Measurements from ENCODE around the gene CEP131.

DNA sequence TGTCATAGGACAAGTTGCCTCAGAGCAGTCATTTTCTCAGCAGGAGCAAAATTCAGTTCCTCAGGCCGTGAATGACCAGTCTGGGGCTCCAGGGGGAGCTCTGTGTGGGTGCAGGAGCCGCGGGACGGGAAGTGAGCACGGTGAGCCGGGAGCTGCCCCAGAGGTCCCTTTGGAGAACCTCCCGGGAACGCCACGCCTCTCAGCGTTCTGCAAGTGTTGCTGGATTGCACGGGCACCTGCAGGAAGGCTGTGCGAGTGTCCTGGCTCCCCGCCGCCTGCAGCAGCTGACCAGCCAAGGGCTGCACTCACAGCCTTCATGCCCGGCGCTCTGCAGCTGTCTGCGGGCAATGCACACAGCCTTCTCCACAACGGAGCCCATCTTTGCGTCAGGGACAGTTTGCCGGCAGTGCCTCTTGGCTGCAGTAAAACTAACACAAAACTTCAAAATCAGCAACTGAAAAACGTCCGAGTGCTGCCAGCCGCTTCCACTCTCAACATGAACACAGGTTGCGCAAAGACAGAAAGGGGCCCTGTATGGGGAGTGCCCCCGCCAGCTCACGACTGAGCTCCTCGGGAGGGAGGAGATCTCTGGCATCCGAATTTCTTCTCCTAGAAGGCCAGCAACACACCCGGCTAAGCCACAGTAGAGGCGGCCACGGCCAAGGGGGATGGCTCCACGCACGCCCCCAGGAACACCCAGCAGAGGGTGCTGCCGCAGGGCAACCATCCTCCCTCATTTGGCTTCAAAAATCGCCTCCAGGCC, 32.4 kb upstream of the CEP131 start:
- TF ChIP-seq, protein P1, sequence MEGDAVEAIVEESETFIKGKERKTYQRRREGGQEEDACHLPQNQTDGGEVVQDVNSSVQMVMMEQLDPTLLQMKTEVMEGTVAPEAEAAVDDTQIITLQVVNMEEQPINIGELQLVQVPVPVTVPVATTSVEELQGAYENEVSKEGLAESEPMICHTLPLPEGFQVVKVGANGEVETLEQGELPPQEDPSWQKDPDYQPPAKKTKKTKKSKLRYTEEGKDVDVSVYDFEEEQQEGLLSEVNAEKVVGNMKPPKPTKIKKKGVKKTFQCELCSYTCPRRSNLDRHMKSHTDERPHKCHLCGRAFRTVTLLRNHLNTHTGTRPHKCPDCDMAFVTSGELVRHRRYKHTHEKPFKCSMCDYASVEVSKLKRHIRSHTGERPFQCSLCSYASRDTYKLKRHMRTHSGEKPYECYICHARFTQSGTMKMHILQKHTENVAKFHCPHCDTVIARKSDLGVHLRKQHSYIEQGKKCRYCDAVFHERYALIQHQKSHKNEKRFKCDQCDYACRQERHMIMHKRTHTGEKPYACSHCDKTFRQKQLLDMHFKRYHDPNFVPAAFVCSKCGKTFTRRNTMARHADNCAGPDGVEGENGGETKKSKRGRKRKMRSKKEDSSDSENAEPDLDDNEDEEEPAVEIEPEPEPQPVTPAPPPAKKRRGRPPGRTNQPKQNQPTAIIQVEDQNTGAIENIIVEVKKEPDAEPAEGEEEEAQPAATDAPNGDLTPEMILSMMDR (IDR thresholded peaks at IDR 0.05): peak; percentile 7 to 40 (median 34)
- TF ChIP-seq POLR2AphosphoS5 (IDR thresholded peaks at IDR 0.05; ENCODE audit: insufficient read depth in 1 of 2, low read depth in 1 of 2): peak in 1 of 2 donors; percentile 54

All from vagina (tissue), 2 donors.